Measurements from ENCODE around the gene AMFR. TPM values are rescaled to one million over a fixed set of nuclear protein-coding genes. Genes with fewer than 3 reads are reported as not detected.

AMFR gene
- polyA plus RNA-seq, 3 donors = 28.3 to 68.1 (median 48.9) TPM

- no peak overlapping the region for H2AFZ ChIP-seq (ENCODE audit: insufficient read depth, low read depth, low read length, poor library complexity, severe bottlenecking)
- H3K36me3 Mint-ChIP-seq = no peaks in the 10 kb centered on the region
- no peak overlapping the region for H3K27ac ChIP-seq (ENCODE audit: low read depth in 1 of 2, low read length in 2 of 2)
- no peaks in the 10 kb centered on the region for H3K36me3 ChIP-seq (replicated peaks in 1 of 2; ENCODE audit: control insufficient read depth in 1 of 2, insufficient read depth in 2 of 2, low read length in 2 of 2)
- peaks cover 3 to 8% (median 3%) of the 10 kb centered on the region in 3 donors for H3K27me3 Mint-ChIP-seq (ENCODE audit: low read depth in 3 of 3)
- H3K9me3 Mint-ChIP-seq = no peaks in the 10 kb centered on the region
- TF ChIP-seq CTCF (IDR thresholded peaks at IDR 0.05) = no peak
- no peaks in the 10 kb centered on the region for H4K20me1 ChIP-seq (ENCODE audit: insufficient read depth, low read length)
- H3K4me3 ChIP-seq (replicated peaks in 1 of 3; ENCODE audit: low read depth in 2 of 3, low read length in 3 of 3) = no peak overlapping the region
- no peaks in the 10 kb centered on the region for H3K9me3 ChIP-seq (replicated peaks in 1 of 2; ENCODE audit: control insufficient read depth in 1 of 2, insufficient read depth in 1 of 2, low read length in 2 of 2)
- H3K27ac Mint-ChIP-seq = no peak overlapping the region
- H3K4me2 ChIP-seq (replicated peaks; ENCODE audit: extremely low read depth, low read length, poor library complexity, severe bottlenecking) = no peak overlapping the region
- no peak for DNase-seq
- H3K79me2 ChIP-seq (ENCODE audit: insufficient read depth, low read length) = no peaks in the 10 kb centered on the region
- H3K4me3 Mint-ChIP-seq = no peak overlapping the region
- no peak overlapping the region for H3K9ac ChIP-seq (ENCODE audit: insufficient read depth, low read length, poor library complexity, severe bottlenecking)
- 91% methylated on average over 7 of the region's 17 CpGs for WGBS (ENCODE audit: insufficient coverage)
- H3K27me3 ChIP-seq (ENCODE audit: control insufficient read depth in 2 of 2, insufficient read depth in 2 of 2, low read length in 2 of 2) = no peaks in the 10 kb centered on the region
- peaks cover 19 to 22% of the 10 kb centered on the region in 2 donors for H3K4me1 ChIP-seq (ENCODE audit: control insufficient read depth in 1 of 2, insufficient read depth in 2 of 2, low read length in 2 of 2)
- intact Hi-C loops (cut with micrococcal nuclease) = no loop called here
- peaks cover 28% of the 10 kb centered on the region for H3K4me1 Mint-ChIP-seq
Measured at GRCh38 chr16:56354746-56355145, 70.6 kb downstream of the AMFR start.

GRCh38 chr16:56354016-56354415 is 71.3 kb downstream of the AMFR start:
- H3K4me1 ChIP-seq (ENCODE audit: control insufficient read depth in 1 of 2, insufficient read depth in 2 of 2, low read length in 2 of 2) = peaks cover 19 to 22% of the 10 kb centered on the region in 2 donors
- no peak overlapping the region for H3K9ac ChIP-seq (ENCODE audit: insufficient read depth, low read length, poor library complexity, severe bottlenecking)
- Mint-ChIP-seq H3K4me3 (no peak overlapping the region), H3K27me3 (ENCODE audit: low read depth in 3 of 3) (peaks cover 3 to 10% (median 5%) of the 10 kb centered on the region in 3 donors), H3K27ac (no peak overlapping the region), H3K9me3 (no peaks in the 10 kb centered on the region), H3K36me3 (no peaks in the 10 kb centered on the region), H3K4me1 (peaks cover 26% of the 10 kb centered on the region)
- H3K9me3 ChIP-seq (replicated peaks in 1 of 2; ENCODE audit: control insufficient read depth in 1 of 2, insufficient read depth in 1 of 2, low read length in 2 of 2) = no peaks in the 10 kb centered on the region
- no peak overlapping the region for H2AFZ ChIP-seq (ENCODE audit: insufficient read depth, low read depth, low read length, poor library complexity, severe bottlenecking)
- DNase-seq = no peak
- no peaks in the 10 kb centered on the region for H3K36me3 ChIP-seq (replicated peaks in 1 of 2; ENCODE audit: control insufficient read depth in 1 of 2, insufficient read depth in 2 of 2, low read length in 2 of 2)
- no peak overlapping the region for H3K4me3 ChIP-seq (replicated peaks in 1 of 3; ENCODE audit: low read depth in 2 of 3, low read length in 3 of 3)
- no peak for TF ChIP-seq CTCF (IDR thresholded peaks at IDR 0.05)
- no peak overlapping the region for H3K27ac ChIP-seq (ENCODE audit: low read depth in 1 of 2, low read length in 2 of 2)
- 97% methylated on average over 5 of the region's 7 CpGs for WGBS (ENCODE audit: insufficient coverage)
- intact Hi-C loops (cut with micrococcal nuclease) = no loop called here
- no peaks in the 10 kb centered on the region for H3K79me2 ChIP-seq (ENCODE audit: insufficient read depth, low read length)
- no peaks in the 10 kb centered on the region for H3K27me3 ChIP-seq (ENCODE audit: control insufficient read depth in 2 of 2, insufficient read depth in 2 of 2, low read length in 2 of 2)
- no peak overlapping the region for H3K4me2 ChIP-seq (replicated peaks; ENCODE audit: extremely low read depth, low read length, poor library complexity, severe bottlenecking)
- H4K20me1 ChIP-seq (ENCODE audit: insufficient read depth, low read length) = no peaks in the 10 kb centered on the region
